H1 (cell line): ENCODE measurements around the gene TNS2. TPM values are rescaled to one million over a fixed set of nuclear protein-coding genes. Genes with fewer than 3 reads are reported as not detected.

ENCODE experiments used
- BACH1 ChIP-seq: IDR thresholded peaks from 2 replicates; pipeline ENCODE4 v1.6.1; 2012; ENCODE audit warnings: low read length, improper control_type of control experiment
- SUZ12 ChIP-seq: fragments of 200-600 bp; sonication (generic); IDR thresholded peaks from 2 replicates; pipeline ENCODE4 v1.6.1; 2012; ENCODE audit warnings: mild to moderate bottlenecking, inconsistent platforms, low read length, moderate library complexity, mixed read lengths
- polyA plus RNA-seq, 7 experiments: library from polyadenylated mRNA; depleted of rRNA in 3 of 7; stranded (reverse) in 5 of 7; unstranded in 2 of 7; fragments of >200 nt in 5 of 7; fragments of 200-250 nt in 2 of 7; gene quantifications; 1 replicate in 5 of 7; 2 replicates in 1 of 7; 4 replicates in 1 of 7; pipeline versions ENCODE4 v1.2.1 to v1.2.3, GENCODE V29; 2011 to 2013; ENCODE audit warnings: missing spikeins in 2 of 7, mixed read lengths in 2 of 7
- total RNA-seq: library from RNA; stranded (reverse); fragmentation: NEBNext Ultra II Directional; extraction: Animal tissue kit (Norgen Biotek cat#: 25700); gene quantifications from 2 replicates; pipeline ENCODE4 v1.2.1, GENCODE V29; 2021

The TNS2 gene
- total and polyA plus RNA-seq, 2 of the 8 experiments (the other 6 are each of a cell fraction or from before 2014, with no cell fraction given), result 2.8 to 4.7 TPM

GRCh38 chr12:53070877-53071492 lies 21.1 kb downstream of the TNS2 start (continued):
- TF ChIP-seq SUZ12, result no peak
- TF ChIP-seq BACH1, result no peak
